ENCODE results near the gene GANAB. TPM values are rescaled to one million over a fixed set of nuclear protein-coding genes. Genes with fewer than 3 reads are reported as not detected.

Gene GANAB
- total RNA-seq, 4 donors from 2014 or later = 131 to 146 (median 140) TPM

- TF ChIP-seq POLR2A (IDR thresholded peaks at IDR 0.05) = no peak
- TF ChIP-seq, protein P1, sequence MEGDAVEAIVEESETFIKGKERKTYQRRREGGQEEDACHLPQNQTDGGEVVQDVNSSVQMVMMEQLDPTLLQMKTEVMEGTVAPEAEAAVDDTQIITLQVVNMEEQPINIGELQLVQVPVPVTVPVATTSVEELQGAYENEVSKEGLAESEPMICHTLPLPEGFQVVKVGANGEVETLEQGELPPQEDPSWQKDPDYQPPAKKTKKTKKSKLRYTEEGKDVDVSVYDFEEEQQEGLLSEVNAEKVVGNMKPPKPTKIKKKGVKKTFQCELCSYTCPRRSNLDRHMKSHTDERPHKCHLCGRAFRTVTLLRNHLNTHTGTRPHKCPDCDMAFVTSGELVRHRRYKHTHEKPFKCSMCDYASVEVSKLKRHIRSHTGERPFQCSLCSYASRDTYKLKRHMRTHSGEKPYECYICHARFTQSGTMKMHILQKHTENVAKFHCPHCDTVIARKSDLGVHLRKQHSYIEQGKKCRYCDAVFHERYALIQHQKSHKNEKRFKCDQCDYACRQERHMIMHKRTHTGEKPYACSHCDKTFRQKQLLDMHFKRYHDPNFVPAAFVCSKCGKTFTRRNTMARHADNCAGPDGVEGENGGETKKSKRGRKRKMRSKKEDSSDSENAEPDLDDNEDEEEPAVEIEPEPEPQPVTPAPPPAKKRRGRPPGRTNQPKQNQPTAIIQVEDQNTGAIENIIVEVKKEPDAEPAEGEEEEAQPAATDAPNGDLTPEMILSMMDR (IDR thresholded peaks at IDR 0.05) = peak in 3 of 6 experiments; percentile 31 to 42 (median 32)
- Histone ChIP-seq H3K9me3 (no peaks in the 10 kb centered on the region), H3K27ac (peak overlapping the region; percentile 94 to 99 (median 98)), H3K36me3 (peaks cover 0 to 26% (median 0%) of the 10 kb centered on the region in 3 donors), H3K27me3 (no peaks in the 10 kb centered on the region), H3K4me1 (peaks cover 6 to 40% (median 13%) of the 10 kb centered on the region in 4 donors), H3K4me3 (peak overlapping the region; percentile 76 to 100 (median 96))
- DNase-seq = peak; percentile 47 to 87 (median 77)
Measured at GRCh38 chr11:62602141-62603071, 44.0 kb downstream of the GANAB start.

- peak within 1 kb of the TSS; percentile 94 to 99 (median 98) for H3K27ac ChIP-seq
- H3K27me3 ChIP-seq = no peaks in the 10 kb centered on the region
- H3K9me3 ChIP-seq = no peaks in the 10 kb centered on the region
- peaks cover 6 to 36% (median 13%) of the 10 kb centered on the region in 4 donors for H3K4me1 ChIP-seq
- H3K36me3 ChIP-seq = peaks cover 0 to 34% (median 0%) of the 10 kb centered on the region in 3 donors
- TF ChIP-seq POLR2A (IDR thresholded peaks at IDR 0.05) = peak; percentile 56 to 66
- TF ChIP-seq, protein P1 (IDR thresholded peaks at IDR 0.05) = no peak
- peak; percentile 95 to 100 (median 99) for DNase-seq
- H3K4me3 ChIP-seq = peak within 1 kb of the TSS; percentile 76 to 100 (median 96)
Measured at GRCh38 chr11:62601372-62602140, 44.9 kb downstream of the GANAB start, which contains the start of gene MTA2. TSS of gene MTA2 (minus strand) at chr11:62601865. CDS start at chr11:62601450, 415 bp downstream.

GRCh38 chr11:62601122-62601371 is 45.4 kb downstream of the GANAB start:
- peak; percentile 50 to 76 (median 69) for DNase-seq
- Histone ChIP-seq H3K27me3 (no peaks in the 10 kb centered on the region), H3K4me3 (peak overlapping the region; percentile 76 to 100 (median 96)), H3K27ac (peak overlapping the region; percentile 94 to 99 (median 98)), H3K9me3 (no peaks in the 10 kb centered on the region), H3K4me1 (peaks cover 6 to 36% (median 13%) of the 10 kb centered on the region in 4 donors), H3K36me3 (peaks cover 0 to 38% (median 0%) of the 10 kb centered on the region in 3 donors)
- TF ChIP-seq POLR2A (IDR thresholded peaks at IDR 0.05) = no peak
- TF ChIP-seq, protein P1 (IDR thresholded peaks at IDR 0.05) = no peak

DNA sequence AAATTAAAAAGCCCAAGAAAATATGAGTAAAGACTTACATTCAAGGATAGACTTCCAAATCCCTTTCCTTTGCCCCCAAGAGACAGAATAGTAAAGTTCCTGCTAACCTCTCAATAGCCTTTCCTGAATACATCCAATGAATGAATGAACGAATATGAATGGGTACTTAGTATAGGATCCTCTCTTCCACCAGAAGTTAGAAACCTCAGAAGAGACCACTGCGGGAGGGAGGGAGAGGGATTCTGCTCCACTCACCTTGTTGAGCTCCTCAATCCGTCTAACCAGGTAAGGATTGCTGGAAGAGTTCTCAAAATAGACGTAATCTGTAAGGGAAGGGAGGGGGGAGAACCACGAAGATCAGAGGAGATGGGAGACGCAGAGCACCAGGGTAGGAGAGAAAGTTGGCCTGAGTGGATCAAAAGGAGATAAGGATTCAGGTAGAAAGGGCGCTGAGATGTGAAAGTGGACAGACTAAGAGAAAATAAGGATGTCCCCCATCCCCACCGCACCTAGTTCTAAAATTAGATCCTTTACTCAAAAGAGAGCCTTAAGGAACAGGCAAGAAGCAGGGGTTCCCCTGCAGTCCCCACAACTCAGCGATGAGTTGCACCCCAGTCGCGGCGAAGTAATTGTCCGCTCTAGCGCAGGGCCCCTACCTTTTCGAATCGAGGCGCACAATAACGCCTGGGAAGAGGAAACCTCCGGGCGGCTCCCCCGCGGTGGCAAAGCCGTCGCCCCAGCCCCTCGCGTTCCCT is 45.9 kb downstream of the GANAB start:
- H3K27me3 ChIP-seq = no peaks in the 10 kb centered on the region
- peaks cover 0 to 38% (median 0%) of the 10 kb centered on the region in 3 donors for H3K36me3 ChIP-seq

More for the DNA sequence above, 45.9 kb downstream of the GANAB start:
- no peaks in the 10 kb centered on the region for H3K9me3 ChIP-seq
- DNase-seq = no peak
- TF ChIP-seq, protein P1 (IDR thresholded peaks at IDR 0.05) = no peak
- no peak for TF ChIP-seq POLR2A (IDR thresholded peaks at IDR 0.05)
- peaks cover 6 to 36% (median 13%) of the 10 kb centered on the region in 4 donors for H3K4me1 ChIP-seq
- H3K4me3 ChIP-seq = peak overlapping the region; percentile 76 to 100 (median 96)
- peak overlapping the region; percentile 94 to 99 (median 98) for H3K27ac ChIP-seq
